Loucy (cell line): ENCODE results near the gene RBMY1A1.
"Not testable (repeated sequence)": the region's sequence is repeated elsewhere in the genome, so short reads cannot be mapped to it uniquely, and the experiment has no call there.

Experiments used
- H2AFZ ChIP-seq: fragments of 200-600 bp; sonication (generic); 2 replicates; pipeline ENCODE4 v1.6.0; 2016; ENCODE audit warnings: antibody characterized with exemption, mild to moderate bottlenecking, low read length, moderate library complexity
- H3F3A ChIP-seq: fragments of 200-600 bp; 2 replicates; pipeline ENCODE4 v1.6.0; 2016; ENCODE audit warnings: antibody characterized with exemption, low read depth, mild to moderate bottlenecking
- H3K27me3 ChIP-seq: fragments of 200-600 bp; sonication (generic); 2 replicates; pipeline ENCODE4 v1.6.1; 2014; ENCODE audit warnings: low read length, mild to moderate bottlenecking; ENCODE audit not compliant: insufficient read depth, poor library complexity, severe bottlenecking
- H3K36me3 ChIP-seq: fragments of 200-600 bp; sonication (generic); 2 replicates; pipeline ENCODE4 v1.6.1; 2016; ENCODE audit warnings: low read length; ENCODE audit not compliant: insufficient read depth
- H3K4me1 ChIP-seq: fragments of 200-600 bp; sonication (generic); 2 replicates; pipeline ENCODE4 v1.5.1; 2014; ENCODE audit warnings: low read length, mild to moderate bottlenecking; ENCODE audit not compliant: insufficient read depth, poor library complexity, severe bottlenecking
- H3K4me2 ChIP-seq: fragments of 200-600 bp; sonication (generic); 2 replicates; pipeline ENCODE4 v1.6.0; 2014; ENCODE audit warnings: antibody characterized with exemption, low read length, low read depth, mild to moderate bottlenecking; ENCODE audit not compliant: poor library complexity, severe bottlenecking
- H3K4me3 ChIP-seq: fragments of 200-600 bp; sonication (generic); 2 replicates; pipeline ENCODE4 v1.5.1; 2014; ENCODE audit warnings: low read length, mild to moderate bottlenecking, mixed read lengths; ENCODE audit not compliant: poor library complexity, severe bottlenecking
- H3K79me2 ChIP-seq: fragments of 200-600 bp; sonication (generic); 2 replicates; pipeline ENCODE4 v1.6.1; 2014; ENCODE audit warnings: low read length; ENCODE audit not compliant: insufficient read depth
- H3K9ac ChIP-seq: fragments of 200-600 bp; sonication (generic); 2 replicates; pipeline ENCODE4 v1.6.0; 2014; ENCODE audit warnings: mild to moderate bottlenecking, low read depth, low read length, moderate library complexity; ENCODE audit not compliant: poor library complexity, severe bottlenecking
- H3K9me2 ChIP-seq: fragments of 200-600 bp; sonication (generic); replicated peaks from 2 replicates; pipeline ENCODE4 v1.6.1; 2016; ENCODE audit warnings: low read depth, low read length, mixed read lengths
- H3K9me3 ChIP-seq: fragments of 200-600 bp; sonication (generic); 2 replicates; pipeline ENCODE4 v1.6.1; 2014; ENCODE audit warnings: mild to moderate bottlenecking, antibody characterized with exemption, low read length, low read depth; ENCODE audit not compliant: insufficient read depth
- H4K20me1 ChIP-seq: fragments of 200-600 bp; sonication (generic); 2 replicates; pipeline ENCODE4 v1.6.0; 2014; ENCODE audit warnings: antibody characterized with exemption, low read length, mild to moderate bottlenecking; ENCODE audit not compliant: insufficient read depth, poor library complexity, severe bottlenecking
- EZH2phosphoT487 ChIP-seq: fragments of 200-600 bp; IDR thresholded peaks from 2 replicates; pipeline ENCODE4 v1.6.1; 2018; ENCODE audit warnings: antibody characterized with exemption, mild to moderate bottlenecking, moderate library complexity, borderline replicate concordance
- TF ChIP-seq, protein P1 (sequence below): fragments of 200-600 bp; sonication (generic); conservative IDR thresholded peaks from 2 replicates; pipeline ENCODE4 v1.5.1; 2014; ENCODE audit warnings: mild to moderate bottlenecking, antibody characterized with exemption, low read length

The RBMY1A1 gene

GRCh38 chrY:21534579-21534978, at the start of gene RBMY1A1:
Gene RBMY1A1 (plus strand): TSS chrY:21534879. CDS start chrY:21536892, 2,013 bp downstream.
- H3K4me3 ChIP-seq, H4K20me1 ChIP-seq, H3K36me3 ChIP-seq, H3K9me3 ChIP-seq, H3K9ac ChIP-seq, H3K27me3 ChIP-seq, H3F3A ChIP-seq, H3K79me2 ChIP-seq, H2AFZ ChIP-seq, H3K4me2 ChIP-seq, H3K9me2 ChIP-seq, H3K4me1 ChIP-seq: not testable (repeated sequence)

DNA sequence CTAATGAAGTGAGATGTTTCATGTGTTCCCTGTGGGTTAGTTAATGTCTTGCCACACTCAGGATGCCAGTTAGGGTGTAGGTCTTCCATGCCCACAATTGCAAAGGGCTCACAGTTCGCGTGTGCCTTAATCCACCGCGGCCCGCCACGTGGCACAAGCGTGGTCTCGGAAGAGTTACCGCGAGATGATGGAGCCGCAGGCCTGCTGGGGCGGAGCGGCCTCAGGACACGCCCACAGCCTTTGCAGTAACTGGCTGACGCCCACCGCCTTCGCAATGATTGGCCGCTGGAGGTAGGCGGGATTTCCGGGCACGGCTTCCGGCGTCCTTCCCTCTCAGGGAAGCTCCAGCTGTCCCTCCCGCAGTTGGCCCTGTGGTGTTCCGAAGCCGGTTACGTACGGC, 23.6 kb upstream of the RBMY1A1 start, which contains the start of gene RBMY1B:
RBMY1B (plus strand) TSS at position 301 of the 400 bp plus-strand sequence. CDS start 2,013 bp downstream, outside the sequence.
- H3K36me3 ChIP-seq, H3K4me3 ChIP-seq, H3F3A ChIP-seq, H3K9me3 ChIP-seq, H3K4me1 ChIP-seq, H4K20me1 ChIP-seq, H3K9me2 ChIP-seq, H3K27me3 ChIP-seq, H2AFZ ChIP-seq, H3K79me2 ChIP-seq, H3K4me2 ChIP-seq, H3K9ac ChIP-seq: not testable (repeated sequence)

- H2AFZ ChIP-seq: not testable (repeated sequence)
These were observed 24.8 kb downstream of the RBMY1A1 start for GRCh38 chrY:21559316-21559984.

GRCh38 chrY:21585449-21585848, 50.8 kb downstream of the RBMY1A1 start:
- Histone ChIP-seq H3F3A (no peaks in the 10 kb centered on the region), H3K9me2 (no peaks in the 10 kb centered on the region), H3K4me1 (no peaks in the 10 kb centered on the region), H3K79me2 (no peaks in the 10 kb centered on the region), H3K36me3 (no peaks in the 10 kb centered on the region), H3K4me2 (no peak overlapping the region), H3K9me3 (no peaks in the 10 kb centered on the region), H2AFZ (no peak overlapping the region), H3K9ac (no peak overlapping the region), H4K20me1 (no peaks in the 10 kb centered on the region), H3K4me3 (no peak overlapping the region), H3K27me3 (no peaks in the 10 kb centered on the region)
- TF ChIP-seq EZH2phosphoT487: no peak
- TF ChIP-seq, protein P1, sequence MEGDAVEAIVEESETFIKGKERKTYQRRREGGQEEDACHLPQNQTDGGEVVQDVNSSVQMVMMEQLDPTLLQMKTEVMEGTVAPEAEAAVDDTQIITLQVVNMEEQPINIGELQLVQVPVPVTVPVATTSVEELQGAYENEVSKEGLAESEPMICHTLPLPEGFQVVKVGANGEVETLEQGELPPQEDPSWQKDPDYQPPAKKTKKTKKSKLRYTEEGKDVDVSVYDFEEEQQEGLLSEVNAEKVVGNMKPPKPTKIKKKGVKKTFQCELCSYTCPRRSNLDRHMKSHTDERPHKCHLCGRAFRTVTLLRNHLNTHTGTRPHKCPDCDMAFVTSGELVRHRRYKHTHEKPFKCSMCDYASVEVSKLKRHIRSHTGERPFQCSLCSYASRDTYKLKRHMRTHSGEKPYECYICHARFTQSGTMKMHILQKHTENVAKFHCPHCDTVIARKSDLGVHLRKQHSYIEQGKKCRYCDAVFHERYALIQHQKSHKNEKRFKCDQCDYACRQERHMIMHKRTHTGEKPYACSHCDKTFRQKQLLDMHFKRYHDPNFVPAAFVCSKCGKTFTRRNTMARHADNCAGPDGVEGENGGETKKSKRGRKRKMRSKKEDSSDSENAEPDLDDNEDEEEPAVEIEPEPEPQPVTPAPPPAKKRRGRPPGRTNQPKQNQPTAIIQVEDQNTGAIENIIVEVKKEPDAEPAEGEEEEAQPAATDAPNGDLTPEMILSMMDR: no peak

More at GRCh38 chrY:21559316-21559984, 24.8 kb downstream of the RBMY1A1 start:
- H3K9me3 ChIP-seq, H3K9me2 ChIP-seq, H3K79me2 ChIP-seq, H3K36me3 ChIP-seq, H3K9ac ChIP-seq, H3K27me3 ChIP-seq, H3F3A ChIP-seq, H3K4me3 ChIP-seq, H3K4me2 ChIP-seq, H4K20me1 ChIP-seq, H3K4me1 ChIP-seq: not testable (repeated sequence)

DNA sequence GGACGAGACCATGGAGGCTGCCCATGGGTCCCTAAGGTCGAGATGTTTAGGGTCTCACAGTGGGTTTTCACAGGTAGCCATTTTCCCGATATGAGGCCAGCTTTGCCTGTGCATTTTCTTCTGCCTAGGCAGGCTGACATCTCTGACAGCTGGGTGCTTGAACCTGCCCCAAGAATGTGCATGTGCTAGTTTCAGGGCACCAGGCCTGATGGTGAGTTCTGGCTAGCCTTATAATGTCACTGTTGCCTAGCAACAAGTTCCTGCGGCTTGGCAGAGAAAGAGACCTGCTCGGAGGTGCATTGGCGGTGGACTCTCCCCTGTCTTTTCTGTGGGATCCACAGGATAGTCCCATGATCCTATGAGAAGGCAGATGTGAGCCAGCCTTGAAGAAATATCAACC, 51.8 kb downstream of the RBMY1A1 start:
- H3K4me1 ChIP-seq, H3K36me3 ChIP-seq, H3K4me2 ChIP-seq, H3K9ac ChIP-seq, H3K27me3 ChIP-seq, H4K20me1 ChIP-seq, H3K9me2 ChIP-seq, H3K79me2 ChIP-seq, H3K9me3 ChIP-seq, H3K4me3 ChIP-seq, H2AFZ ChIP-seq, H3F3A ChIP-seq: not testable (repeated sequence)
